Activated CD4-positive, alpha-beta T cell treated with anti-CD3 and anti-CD28 coated beads, Interleukin-2, Interleukin-4, amounts not matched to agents 100 ng/mL and 50 ng/mL, durations not matched to agents 16 hours and 8 hours (primary cell): ENCODE measurements around the gene RFC5.
"Not testable (repeated sequence)": the region's sequence is repeated elsewhere in the genome, so short reads cannot be mapped to it uniquely, and the experiment has no call there.

Experiments
- DNase-seq: peaks from one replicate; pipeline ENCODE4 v3.0.0-alpha.2; 2020; ENCODE audit warnings: low spot score

The RFC5 gene

DNA sequence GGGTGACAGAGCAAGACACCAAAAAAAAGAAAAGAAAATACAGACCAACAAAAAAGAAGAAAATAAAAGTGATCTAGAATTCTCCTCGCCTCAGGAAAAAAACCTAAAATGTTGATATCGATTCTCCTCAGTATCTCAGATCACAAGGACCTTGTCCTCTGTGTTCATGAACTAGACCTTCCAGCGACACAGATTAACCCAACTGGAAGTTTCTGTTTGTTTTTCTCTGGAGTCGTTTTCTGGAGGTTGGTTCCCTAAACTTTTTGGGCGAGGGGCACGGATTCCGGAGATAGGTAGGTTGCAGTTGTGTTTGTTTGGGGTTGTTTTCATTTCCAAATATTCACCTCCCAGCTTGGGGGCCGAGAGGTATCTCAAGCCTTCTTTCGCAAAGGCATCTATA, 559 bp upstream of the RFC5 start:
- DNase-seq: no peak

- no peak for DNase-seq
Observed at GRCh38 chr12:118017926-118018325, 1.4 kb downstream of the RFC5 start.

- DNase-seq: no peak
Observed at GRCh38 chr12:118020036-118020435, 3.5 kb downstream of the RFC5 start.

DNA sequence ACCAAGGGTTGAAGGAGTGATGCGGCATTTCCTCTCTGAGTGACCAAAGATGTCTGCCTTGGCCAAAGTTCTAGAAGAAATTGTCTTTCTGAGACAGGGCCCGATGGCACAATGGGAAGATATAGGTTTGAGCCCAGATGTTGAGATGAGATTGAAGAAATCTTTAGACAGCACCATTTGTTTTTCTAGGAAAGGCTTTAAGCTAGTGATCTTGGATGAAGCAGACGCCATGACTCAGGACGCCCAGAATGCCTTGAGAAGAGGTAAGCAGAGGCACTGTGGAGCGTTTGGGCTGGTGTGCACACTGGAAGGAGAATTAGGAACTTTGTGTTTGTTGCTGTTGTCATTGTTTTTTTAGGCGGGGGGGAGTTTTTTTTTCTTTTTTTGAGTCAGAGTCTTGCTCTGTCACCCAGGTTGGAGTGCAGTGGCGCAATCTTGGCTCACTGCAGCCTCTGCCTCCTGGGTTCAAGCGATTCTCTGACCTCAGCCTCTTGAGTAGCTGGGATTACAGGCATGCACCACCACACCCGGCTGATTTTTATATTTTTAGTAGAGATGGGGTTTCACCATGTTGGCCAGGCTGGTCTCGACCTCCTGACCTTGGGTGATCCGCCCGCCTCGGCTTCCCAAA, 5.7 kb downstream of the RFC5 start:
- not testable (repeated sequence) for DNase-seq

GRCh38 chr12:118022728-118023109, 6.2 kb downstream of the RFC5 start:
- DNase-seq: no peak

DNA sequence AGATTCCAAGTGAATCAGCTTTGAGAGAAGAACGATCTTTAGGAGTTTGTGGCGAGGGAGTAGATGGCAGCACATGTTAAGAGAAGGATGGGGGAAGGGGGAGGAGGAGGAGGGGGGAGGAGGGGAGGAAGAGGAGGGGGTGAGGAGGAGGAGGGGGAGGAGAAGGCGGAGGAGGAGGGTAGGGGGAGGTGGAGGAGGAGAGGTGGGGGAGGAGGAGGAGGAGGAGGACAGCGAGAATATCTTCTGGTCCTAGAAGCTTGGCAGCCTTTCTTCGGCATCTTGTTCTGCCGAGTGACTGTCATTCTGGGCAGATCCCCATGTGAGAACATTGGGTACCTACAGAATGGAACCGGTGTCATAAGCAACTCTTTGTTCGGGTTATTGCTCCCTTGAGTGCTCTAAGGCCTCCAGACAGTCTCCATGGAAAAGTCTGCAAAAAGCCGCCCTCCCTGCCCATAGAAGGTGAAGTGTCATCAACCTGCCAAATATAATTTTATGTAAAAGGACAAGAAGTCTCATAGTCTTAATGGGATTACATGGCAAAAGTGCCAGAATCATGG, 6.9 kb downstream of the RFC5 start:
- no peak for DNase-seq

DNA sequence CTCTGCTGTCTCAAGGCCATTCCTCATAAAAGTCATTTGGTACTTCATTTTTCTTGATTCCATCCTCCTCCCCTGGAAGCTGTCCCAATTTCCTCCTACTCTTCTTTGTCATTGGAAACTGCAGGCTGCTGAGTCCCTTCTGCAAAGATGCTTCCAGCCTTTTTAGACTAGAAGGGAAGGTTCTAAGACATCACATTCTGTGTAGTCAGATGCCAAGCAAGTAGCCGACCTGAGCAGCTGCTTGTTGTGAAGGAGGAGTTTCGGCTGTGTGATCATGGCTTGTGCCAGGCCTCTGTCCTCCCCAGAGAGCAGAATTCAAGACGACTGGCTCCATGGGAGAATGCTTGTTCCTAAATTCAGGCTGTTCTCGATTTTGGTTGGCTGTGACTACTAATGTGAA, 8.7 kb downstream of the RFC5 start:
- no peak for DNase-seq

GRCh38 chr12:118029166-118029565, 12.7 kb downstream of the RFC5 start:
- DNase-seq: no peak

DNA sequence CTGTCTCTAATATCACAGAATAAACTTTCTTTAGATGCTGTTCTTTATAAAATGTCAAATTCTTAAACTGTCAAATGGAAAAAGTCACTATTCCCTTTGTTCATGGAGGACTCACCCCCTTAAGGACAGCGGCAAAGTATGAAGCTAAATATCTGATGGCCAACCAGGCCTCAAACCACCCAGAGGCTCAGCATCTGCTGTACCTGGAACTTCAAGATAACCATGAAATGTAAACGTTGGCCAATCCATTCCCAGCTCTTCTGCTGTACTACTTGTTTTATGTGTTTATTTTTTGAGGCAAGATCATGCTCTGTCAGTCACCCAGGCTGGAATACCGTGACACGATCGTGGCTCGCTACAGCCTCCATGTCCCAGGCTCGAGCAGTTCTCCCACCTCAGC, 15.7 kb downstream of the RFC5 start:
- DNase-seq: no peak

- DNase-seq: no peak
Observed at GRCh38 chr12:118033323-118033722, 16.8 kb downstream of the RFC5 start.

DNA sequence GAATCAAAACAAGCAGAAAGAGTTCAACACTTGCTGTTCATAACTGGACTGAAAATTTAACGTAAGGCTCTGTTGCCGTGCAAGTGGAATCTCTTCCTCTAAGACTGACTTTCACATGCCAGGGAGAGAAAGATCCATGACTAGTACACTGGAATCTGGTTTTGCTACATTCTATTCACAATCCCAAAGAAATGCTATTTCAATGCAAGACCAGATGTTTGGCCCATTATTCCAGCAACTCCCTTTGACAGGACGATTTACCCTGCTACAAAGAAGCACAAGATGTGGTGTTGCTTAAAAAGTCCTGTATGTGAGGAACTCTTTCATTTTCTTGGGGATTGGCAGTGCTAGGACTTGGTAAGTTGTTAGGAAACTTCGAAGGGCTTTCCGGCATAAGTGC, 17.4 kb downstream of the RFC5 start:
- DNase-seq: no peak

DNA sequence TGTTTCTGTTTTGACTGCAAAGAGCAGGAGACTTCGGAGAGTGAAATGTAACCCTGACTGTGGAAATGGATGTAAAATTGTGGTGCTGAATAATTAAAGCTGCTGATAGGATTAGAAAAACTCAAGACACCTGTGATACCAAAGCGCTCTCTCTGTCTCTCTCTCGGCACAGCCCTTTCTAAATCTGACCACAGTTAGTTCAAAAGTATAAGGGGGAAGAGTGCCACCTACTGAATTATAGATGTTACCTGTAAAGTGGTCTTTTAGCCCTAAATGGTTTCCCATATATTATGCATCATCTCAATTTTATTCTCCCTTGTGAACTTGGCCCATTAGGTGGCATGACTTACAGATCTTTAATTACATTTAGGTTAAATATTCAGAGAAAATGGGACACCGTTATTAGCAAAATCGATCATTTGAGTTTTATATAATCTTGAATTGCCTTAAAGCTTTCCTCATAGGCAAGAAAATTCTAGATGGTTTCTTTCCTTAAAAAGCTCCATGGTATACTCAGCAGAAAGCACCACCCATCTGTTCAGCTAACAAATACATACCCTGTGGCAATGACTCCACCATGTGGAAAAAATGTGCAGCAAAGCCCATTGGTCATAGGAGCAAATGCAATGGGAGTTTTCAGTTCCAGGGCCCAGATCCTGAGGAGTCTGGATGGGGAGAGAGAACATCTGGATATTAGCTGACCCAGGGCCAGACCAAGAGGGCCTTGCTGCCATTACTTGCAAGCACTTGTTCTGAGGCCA, 18.1 kb downstream of the RFC5 start:
- no peak for DNase-seq

GRCh38 chr12:118035190-118036041, 18.9 kb downstream of the RFC5 start:
- peak; percentile 87 for DNase-seq

DNA sequence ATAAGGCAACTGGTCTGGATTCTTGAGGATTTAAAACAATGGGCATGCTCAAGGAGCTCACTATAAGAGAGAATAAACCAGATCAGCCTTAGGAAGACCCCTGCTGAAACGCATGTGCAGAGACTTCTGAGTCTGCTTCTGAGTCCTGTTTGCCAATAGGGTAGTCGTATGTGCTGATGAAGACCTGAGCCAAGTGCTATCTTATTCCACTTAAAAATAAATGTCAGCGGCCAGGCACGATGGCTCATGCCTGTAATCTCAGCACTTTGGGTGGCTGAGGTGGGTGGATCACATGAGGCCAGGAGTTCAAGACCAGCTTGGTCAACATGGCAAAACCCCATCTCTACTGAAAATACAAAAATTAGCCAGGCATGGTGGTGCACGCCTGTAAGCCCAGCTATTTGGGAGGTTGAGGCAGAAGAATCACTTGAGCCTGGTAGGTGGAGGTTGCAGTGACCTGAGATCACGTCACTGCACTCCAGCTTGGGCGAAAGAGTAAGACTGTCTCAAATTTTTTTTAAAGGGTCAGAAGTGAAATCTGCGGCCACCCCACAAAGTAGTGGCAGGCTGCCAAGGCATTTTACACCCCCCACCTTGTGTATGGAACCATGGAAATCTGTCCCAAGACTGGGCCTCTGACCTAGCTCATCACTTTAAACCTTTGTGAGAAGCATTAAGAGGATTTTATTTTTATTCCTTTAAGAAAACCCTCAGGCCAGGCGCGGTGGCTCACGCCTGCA, 20.3 kb downstream of the RFC5 start:
- no peak for DNase-seq

DNA sequence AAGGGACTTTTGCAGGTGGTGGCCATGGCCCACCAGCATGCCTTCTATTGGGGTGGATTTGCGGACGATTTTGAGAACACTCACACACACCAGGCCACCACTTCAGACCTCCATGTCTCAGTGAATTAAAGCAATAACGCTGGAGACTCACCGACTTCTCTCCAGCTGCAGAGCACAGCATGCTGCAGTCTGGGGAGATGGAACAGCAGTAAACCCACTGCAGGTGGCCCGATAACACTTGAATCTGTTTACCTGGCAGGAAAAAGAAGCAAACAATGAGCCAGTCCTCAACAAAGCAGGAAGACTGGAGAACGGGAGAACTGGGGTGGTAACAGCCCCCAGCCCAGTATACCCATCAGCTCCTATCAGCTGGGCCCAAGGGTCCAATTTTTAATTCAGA, 21.6 kb downstream of the RFC5 start:
- no peak for DNase-seq

- no peak for DNase-seq
Observed at GRCh38 chr12:118042091-118042490, 25.6 kb downstream of the RFC5 start.

GRCh38 chr12:118044075-118044474, 27.6 kb downstream of the RFC5 start:
- no peak for DNase-seq

GRCh38 chr12:118044577-118044976, 28.1 kb downstream of the RFC5 start:
- DNase-seq: no peak

DNA sequence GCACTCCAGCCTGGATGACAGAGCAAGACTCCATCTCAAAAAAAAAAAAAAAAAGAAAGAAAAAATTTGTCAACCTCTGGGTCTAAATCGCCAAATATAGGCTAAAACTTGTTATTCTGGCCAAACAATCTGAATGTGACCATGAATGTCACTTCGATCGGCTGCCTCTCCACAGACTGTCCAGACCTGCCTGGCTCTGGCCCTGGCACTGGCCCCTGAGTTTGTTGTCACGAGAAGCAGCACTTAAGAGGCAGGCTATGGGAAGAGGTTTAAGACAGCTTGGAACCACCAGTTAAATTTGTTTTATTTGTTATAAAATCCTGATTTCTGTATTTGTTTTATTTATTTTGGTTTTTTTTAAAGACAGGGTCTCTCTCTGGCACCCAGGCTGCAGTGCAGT, 29.9 kb downstream of the RFC5 start:
- no peak for DNase-seq

DNA sequence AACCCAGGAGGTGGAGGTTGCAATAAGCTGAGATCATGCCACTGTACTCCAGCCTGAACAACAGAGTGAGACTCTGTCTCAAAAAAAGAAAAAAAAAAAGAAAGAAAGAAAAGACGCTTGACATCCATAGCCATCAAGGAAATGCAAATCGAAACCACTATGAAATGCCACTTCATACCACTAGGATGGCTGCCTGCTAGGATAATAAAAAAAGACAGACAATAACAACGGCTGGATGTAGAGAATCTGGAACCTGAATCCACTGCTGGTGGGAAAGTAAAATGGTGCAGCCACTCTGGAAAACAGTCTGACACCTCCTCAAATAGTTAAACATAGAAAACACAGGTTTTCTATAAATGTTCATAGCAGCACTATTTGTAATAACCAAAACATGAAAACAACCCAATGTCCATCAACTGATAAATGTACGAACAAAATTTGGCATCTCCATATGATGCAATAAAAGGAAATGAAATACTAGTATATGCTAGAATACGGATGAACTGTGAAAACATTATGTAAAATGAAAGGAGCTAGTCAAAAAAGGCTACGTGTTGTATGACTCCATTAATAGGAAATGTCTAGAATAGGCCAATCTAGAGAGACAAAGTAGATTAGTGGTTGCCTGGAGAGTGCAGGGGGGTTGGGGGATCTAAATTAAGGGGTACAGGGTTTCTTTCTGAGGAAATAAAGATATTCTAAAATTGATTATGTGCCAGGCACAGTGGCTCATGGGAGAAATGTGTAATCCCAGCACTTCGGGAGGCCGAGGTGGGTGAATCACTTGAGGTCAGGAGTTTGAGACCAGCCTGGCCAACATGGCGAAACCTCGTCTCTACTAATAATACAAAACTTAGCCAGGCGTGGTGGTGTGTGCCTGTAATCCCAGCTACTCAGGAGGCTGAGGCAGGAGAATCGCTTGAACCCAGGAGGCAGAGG, 34.7 kb downstream of the RFC5 start:
- no peak for DNase-seq
